GM19397 (cell line): ENCODE data around the gene FABP6.
"Not testable (repeated sequence)": the region's sequence is repeated elsewhere in the genome, so short reads cannot be mapped to it uniquely, and the experiment has no call there.

ENCODE experiments used
- ATAC-seq: cut with Tn5 transposase; IDR thresholded peaks from one replicate; pipeline ENCODE4 v1.9.1; 2021; ENCODE audit warnings: mild to moderate bottlenecking, moderate library complexity; ENCODE audit not compliant: unreplicated experiment

FABP6 gene

DNA sequence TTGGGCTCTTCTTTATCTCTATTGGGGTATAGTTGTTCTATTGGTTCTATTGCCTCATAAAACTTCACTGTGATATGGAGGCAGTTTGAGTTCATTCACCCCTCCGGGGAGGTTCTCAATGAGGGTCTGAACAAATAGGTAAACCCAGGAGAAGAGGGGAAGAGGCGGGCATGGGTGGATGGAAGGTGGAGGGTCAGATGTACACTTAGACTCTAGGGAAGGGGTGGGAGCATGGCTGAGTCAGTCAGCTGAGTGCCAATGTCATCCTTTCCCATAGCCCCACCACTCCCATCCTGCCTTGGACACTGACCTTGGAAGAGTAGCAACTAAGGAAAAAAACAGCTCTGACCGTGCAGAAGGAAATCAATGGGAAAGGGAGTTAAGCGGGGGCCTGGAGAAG lies 9.9 kb upstream of the FABP6 start:
- ATAC-seq, result no peak

GRCh38 chr5:160221082-160221481 lies 8.2 kb upstream of the FABP6 start:
- ATAC-seq, result no peak

DNA sequence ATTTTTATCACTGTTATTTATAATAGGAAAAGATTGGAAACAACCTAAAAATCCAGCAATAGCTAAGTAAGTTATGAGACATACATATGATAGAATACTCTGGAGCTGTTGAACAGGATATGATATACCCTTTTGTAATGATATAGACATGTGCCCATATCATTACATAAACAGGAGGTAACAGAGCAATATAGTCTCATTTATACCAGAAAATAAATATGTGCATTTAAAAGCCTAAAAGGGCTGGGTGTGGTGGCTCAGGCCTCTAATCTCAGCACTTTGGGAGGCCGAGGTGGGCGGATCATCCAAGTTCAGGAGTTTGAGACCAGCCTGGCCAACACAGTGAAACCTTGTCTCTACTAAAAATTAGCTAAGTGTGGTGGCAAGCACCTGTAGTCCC lies 2.3 kb upstream of the FABP6 start:
- no peak for ATAC-seq

GRCh38 chr5:160230686-160231527 lies 1.6 kb downstream of the FABP6 start:
- peak; percentile 60 for ATAC-seq

- no peak for ATAC-seq
Observed at GRCh38 chr5:160231783-160232342, 2.6 kb downstream of the FABP6 start.

- no peak for ATAC-seq
Observed at GRCh38 chr5:160233215-160233614, 3.9 kb downstream of the FABP6 start.

GRCh38 chr5:160235731-160236130 lies 6.4 kb downstream of the FABP6 start:
- ATAC-seq, result no peak

DNA sequence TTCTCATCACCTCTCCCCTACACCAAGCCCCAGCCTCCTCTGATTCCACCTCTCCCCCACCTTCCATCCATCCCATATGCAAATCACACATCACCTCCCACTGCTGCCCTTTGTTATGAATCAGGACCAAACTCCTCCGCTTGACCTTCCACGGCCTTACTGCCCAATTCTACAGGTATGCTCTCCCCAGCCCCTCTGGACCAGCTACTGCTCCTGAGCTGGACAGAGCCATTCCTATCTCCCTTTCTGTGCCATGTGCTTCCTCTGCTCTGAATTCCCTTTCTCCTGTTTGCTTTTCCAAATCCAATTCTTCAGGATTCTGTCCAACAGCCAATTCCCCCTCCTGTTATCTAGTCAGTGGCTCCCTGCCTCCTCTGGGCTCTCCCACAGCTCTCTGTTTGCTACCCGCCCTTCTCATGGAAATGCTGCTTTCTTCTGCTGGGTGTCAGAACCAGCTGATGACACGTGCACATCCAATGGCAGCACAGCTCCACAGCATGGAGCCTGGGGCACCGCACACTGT lies 8.3 kb downstream of the FABP6 start:
- no peak for ATAC-seq

- no peak for ATAC-seq
Observed at GRCh38 chr5:160240350-160240749, 11.0 kb downstream of the FABP6 start.

DNA sequence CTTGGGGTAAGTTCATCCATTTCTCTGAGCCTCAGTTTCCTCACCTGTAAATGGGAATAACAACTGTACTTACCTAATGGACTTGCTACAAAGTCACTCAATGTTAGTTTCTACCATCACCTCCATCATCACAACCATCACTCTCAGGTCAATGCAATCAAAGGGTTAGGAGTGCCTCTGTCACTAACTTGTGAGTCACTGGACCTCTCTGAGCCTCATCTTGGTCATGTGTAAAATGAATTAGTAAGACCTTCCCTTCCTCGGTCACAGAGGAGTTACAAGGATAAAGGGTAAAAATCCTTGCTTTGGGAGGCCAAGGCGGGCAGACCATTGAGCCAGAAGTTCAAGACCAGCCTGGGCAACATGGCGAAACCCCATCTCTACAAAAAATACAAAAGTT lies 12.8 kb downstream of the FABP6 start:
- no peak for ATAC-seq

- no peak for ATAC-seq
Observed at GRCh38 chr5:160245506-160246086, 16.3 kb downstream of the FABP6 start.

DNA sequence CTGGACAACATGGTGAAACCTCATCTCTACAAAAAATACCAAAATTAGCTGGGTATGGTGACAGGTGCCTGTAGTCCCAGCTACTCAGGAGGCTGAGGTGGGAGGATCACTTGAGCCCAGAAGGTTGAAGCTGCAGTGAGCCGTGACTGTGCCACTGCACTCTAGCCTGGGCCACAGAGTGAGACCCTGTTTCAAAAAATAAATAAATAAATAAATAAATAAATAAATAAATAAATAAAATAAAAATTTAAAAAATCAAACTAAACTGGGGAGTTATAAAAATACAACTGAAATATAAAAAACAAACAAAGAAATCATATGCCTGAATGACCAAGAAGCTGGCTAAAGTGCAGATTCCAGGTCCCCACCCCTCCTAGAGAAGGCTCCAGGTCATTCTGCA lies 20.3 kb downstream of the FABP6 start:
- not testable (repeated sequence) for ATAC-seq

DNA sequence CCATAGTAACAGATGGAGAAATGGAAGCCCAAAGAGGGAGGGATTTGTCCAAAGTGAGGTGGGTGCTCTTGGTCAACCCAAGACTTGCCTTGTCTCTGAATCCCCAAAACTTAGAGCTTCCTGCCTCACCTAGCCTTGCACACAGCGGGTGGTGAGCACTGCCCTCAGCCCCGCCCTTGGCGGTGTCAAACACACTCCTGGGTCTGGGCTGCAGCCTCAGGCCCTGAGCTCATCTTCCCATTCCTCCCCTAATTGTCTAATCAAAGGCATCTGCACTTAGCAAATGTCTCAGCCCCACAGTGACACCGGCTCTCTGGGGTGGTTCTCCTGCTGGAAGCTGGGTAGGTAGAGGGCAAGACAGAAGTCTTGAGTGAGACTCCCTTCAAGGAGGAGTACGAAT lies 20.9 kb downstream of the FABP6 start:
- ATAC-seq, result no peak

- ATAC-seq, result no peak
Observed at GRCh38 chr5:160250826-160251225, 21.5 kb downstream of the FABP6 start.

- no peak for ATAC-seq
Observed at GRCh38 chr5:160251406-160252155, 22.3 kb downstream of the FABP6 start.

DNA sequence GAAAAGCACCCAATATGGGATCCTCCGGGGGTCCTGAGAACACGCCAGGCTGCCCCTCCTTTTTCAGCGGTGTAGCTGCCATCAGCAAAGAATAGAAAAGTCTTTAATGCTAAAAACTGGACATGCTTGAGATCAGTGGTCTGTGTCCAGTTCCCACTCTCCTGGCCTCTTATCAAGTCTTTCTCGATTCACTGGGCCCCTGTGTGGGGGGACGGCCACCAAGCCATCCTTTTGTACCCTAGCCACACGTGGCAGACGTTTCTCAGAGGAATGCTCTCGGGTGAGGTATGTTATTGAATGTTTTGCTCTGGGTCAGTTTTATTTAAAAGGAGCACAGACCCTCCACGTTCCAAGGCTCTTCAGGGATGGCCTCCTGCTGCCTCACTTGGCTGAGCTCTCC lies 23.6 kb downstream of the FABP6 start:
- ATAC-seq, result no peak

GRCh38 chr5:160253441-160253840 lies 24.1 kb downstream of the FABP6 start:
- no peak for ATAC-seq

DNA sequence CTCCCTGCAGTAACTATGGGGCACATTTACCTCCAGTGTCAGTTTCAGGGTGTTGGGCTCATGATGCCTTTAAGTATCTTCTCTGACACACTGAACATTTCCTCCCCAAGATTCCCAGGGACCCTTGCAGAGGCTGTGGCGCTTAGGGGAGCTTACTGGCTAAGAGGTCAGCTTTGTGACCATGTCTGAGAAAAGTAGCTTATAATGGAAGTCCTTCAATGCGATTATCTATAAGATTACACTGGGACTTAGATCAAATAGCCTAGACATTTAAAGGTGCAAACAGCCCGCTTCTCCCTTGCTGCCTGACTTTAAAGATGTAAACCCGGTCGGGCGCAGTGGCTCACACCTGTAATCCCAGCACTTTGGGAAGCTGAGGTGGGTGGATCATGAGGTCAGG lies 25.4 kb downstream of the FABP6 start:
- ATAC-seq, result no peak

DNA sequence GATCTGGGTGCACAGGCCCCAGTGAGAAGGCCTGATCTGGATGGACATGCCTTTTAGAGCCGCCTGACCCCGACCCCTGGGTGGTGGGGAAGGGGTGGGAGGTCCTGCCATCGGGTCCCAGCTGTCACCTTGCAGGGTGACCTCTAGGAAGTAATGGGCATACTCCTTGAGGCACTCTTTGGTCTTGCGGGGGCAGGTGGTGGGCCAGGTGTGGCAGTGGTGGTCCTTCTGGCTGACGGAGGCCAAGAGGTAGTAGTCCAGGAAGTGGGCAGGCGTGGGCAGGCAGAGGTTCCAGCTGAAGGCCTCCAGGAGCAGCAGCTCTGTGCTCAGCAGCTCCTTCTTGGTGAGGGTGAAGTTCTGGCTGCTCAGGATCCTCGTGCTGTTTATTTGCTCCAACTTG lies 30.0 kb downstream of the FABP6 start:
- ATAC-seq, result no peak

DNA sequence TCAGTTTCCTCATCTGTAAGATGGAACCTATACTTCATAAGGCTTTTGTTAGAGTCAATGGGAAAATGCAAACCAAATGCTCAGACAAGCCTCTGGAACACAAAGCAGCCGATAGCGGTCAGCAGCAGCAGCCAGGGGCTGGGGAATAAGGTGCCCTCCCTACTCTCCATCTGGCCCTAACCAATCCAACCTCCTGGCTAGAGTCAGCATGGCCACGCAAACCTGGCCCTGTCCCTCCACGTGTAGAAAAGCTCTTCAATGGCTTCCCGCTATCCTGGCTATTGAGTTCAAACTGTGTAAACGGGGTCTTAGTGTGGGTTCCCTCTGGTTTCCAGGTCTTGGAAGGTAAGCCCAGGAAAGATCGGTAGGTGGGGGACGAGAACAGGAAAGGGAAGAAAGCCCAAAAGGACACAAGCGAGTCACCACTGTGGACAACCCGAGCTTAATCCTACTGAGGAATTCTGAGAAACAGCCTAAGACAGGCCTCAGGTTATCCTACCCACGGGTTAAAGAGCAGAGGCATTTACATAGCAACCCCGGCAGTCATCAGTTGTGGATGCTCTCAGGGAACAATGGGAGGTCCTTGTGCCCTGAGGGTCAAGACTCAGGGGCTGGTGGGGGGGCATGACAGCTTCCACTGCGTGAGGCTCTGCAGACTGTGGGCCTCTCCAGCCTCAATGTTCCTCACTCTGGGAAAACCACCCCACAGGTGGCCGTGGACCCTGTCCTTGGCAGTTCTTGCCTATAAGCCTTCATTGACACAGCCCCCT lies 30.9 kb downstream of the FABP6 start:
- ATAC-seq, result no peak
